ENCODE results near the gene NKD2.

Gene NKD2

GRCh38 chr5:1047332-1047965 lies 38.8 kb downstream of the NKD2 start:
- FAIRE-seq = no peak

- FAIRE-seq = no peak
Observed at GRCh38 chr5:1048162-1048721, 39.6 kb downstream of the NKD2 start.

GRCh38 chr5:1048861-1049838 lies 40.5 kb downstream of the NKD2 start:
- FAIRE-seq = no peak

- no peak for FAIRE-seq
Observed at GRCh38 chr5:1050423-1051365, 42.1 kb downstream of the NKD2 start.

GRCh38 chr5:1051366-1051720 lies 42.7 kb downstream of the NKD2 start:
- FAIRE-seq = no peak

GRCh38 chr5:1052076-1052475 lies 43.5 kb downstream of the NKD2 start:
- FAIRE-seq = no peak

GRCh38 chr5:1052641-1053390 lies 44.2 kb downstream of the NKD2 start:
- FAIRE-seq = no peak

- FAIRE-seq = no peak
Observed at GRCh38 chr5:1053391-1054017, 44.9 kb downstream of the NKD2 start.

- no peak for FAIRE-seq
Observed at GRCh38 chr5:1054018-1054798, 45.6 kb downstream of the NKD2 start.

DNA sequence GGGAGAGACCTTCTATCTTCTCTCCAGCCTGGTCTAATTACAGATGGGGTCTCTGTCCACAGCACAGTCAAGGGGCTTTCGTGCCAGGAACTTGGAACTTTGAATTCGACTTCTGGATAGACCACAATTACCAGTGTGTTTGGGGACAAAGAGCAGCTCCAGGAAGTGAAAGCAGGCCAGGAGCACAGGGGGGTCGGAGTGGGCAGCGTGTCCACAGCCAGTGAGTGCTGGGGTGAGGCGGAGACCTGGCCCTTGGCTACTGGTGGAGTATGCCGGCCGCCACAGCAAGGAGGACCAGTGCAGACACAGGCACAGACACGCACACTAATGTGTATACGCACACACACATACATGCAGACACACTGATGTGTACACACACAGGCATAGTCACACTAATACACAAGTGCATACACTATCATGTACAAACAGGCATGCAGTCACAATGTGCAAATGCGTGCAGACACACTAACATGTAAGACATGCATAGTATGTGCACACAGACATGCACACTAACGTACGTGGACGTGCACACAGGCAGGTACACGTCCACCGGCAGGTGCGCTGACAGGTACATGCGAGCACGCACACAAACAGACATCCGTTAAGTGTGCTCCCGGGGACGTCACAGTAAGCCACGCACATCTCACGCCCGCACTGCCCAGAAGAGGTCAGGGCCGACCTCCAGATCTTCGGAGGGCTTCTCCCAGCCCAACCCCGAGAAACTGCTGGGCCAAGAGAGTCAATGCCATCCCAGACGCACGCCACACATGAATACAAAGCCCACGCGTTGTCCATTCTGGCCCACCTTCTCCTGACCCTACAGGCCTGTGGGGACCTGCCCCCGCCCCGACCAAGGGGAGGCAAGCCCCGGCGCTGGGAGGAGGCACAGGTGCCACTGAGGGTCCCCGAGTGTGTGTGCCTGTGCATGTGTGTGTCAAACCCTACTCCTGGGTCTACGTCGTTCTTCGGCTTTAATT lies 46.5 kb downstream of the NKD2 start:
- FAIRE-seq = no peak

DNA sequence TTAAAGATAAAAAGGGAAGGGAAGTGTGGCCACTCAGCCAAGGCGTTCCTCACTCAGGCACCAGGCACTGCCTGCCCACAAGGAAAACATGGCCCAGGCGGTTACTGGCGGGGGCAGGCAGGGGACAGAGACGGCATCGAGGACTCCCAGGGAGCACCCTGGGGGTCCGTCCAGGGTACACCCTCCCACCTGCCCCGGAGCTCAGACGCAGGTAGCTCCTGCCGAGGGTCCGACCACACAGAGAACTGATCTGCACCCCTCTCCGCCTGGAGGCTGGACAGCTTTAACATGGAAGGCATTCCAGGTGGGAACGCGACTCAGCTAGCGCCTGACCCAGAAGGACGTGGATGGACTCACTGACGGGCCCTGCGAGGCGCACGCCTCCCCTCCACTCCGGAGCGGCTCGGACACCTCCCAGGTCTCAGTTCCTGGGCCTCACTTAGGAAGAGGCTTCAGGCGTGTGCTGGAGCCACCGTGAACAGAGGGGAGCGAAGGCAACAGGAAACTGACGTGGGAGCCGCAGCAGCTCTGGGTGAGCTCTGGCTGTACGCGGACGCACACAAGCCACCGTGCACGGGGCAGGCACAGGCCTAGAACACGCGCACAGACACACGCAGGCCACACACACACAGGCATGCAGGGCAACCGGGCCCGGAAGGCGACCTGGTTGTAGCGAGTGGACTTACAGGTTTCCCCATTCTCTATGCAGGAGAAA lies 47.5 kb downstream of the NKD2 start:
- FAIRE-seq = no peak

DNA sequence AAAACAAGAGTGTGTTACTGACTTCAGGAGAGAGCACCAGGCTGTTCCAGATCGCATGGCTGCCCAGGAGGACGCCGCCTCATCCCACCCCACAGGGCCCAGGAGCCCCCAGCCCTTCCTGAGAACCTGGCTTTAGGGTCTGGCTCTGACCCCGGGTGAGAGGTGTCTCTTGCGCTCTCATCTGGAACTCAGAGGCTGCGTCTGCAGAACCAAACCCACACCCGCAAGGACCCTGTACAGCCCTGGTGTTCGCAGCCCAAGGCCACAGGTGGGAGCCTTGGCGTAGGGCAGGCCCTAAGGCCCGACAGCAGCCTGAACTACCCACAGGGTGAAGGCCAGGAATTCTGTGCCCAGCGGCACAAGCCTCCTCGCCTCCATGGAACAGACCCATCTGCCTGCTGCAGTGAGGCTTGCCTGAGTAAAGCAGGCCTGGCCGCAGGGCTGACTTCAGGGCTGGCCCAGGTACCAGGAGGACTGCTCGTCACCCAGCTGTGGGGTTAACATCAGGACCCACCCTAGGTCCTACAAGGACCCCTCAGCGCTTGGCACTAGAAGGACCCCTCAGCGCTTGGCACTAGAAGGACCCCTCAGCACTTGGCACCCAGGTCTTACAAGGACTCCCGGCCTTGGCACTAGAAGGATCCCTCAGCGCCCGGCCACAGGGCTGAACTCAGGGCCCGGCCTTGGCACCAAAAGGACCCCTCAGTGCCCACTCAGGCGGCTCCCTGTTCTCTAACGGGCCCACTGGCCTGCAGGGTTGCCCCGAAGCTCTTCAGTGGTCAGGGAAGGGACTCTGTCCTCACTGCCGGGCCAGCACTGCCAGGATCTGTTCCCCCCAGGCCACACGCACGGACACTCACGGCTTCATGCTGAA lies 48.2 kb downstream of the NKD2 start:
- FAIRE-seq = no peak

GRCh38 chr5:1057485-1058082 lies 49.0 kb downstream of the NKD2 start:
- no peak for FAIRE-seq

GRCh38 chr5:1058083-1058945 lies 49.7 kb downstream of the NKD2 start:
- FAIRE-seq = no peak

GRCh38 chr5:1058988-1059883 lies 50.6 kb downstream of the NKD2 start:
- FAIRE-seq = no peak
